ENCODE results near the gene ZNF883.
A peak's percentile ranks its signal among the peaks of the same experiment; 100 is the strongest.
"Not testable (repeated sequence)": the region's sequence is repeated elsewhere in the genome, so short reads cannot be mapped to it uniquely, and the experiment has no call there.

The ZNF883 gene

DNA sequence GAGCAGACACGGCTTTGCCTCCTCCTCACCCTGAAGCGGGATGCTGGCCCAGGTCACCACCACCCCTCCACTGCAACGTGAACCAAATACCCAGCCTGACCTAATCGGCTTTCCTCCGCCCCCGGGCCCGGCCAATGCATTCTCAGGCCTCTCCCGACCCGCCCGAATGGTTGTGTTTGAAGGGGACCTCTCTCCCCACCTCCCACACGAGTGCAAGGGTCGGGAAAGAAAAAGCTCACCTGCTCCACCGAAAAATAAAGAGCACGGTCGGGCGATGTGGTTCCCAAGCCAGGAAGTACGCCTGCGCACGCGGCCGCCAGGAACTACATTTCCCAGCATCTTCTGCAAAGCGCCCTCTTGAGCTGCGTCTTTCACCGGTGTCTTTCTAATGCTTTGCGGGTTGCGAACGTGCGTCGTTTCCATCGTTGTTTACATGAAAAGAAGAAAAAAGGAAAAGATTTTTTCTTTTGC lies at the start of gene ZNF883:
TSS of gene ZNF883 (minus strand) at position 282 of the 471 bp plus-strand sequence.
- peak; percentile 85 for DNase-seq

DNA sequence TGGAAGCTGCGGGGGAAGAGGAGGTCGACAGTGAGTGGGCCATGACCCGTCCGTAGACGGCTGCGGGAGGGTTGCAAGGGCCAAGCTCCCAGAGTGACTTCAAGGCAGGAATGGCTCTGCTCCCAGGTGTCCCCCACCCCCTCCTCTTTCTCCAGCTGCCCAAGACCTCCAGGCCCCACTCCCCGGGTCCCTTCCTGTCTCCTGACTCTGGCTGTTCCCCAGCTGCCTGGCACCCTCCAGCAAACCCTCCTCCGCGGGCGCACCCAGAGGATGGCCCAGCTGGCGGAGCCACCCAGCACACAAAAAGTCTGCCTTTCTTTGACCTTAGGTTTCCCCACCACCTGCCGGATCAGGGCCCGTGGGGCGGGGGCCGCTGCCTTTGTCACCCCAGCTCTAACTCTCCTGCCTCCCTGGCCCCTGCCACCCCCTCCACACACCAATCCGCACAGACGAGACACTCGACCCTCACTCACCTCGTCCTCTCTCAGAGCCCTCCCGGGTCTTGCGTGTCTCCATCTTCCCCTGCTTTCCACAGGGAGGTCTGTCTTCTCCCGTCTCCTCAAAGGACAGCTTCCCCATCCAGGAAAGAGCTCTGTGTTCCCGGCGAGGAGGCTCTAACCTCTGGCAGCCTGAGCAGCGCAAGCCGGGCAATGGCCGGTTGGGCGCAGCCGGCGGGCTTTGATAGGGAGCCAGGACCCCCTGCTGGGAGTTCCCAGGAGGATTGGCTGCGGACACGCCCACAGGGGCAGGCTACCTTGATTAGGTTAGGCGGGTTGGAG lies 49.3 kb upstream of the ZNF883 start:
- not testable (repeated sequence) for DNase-seq

DNA sequence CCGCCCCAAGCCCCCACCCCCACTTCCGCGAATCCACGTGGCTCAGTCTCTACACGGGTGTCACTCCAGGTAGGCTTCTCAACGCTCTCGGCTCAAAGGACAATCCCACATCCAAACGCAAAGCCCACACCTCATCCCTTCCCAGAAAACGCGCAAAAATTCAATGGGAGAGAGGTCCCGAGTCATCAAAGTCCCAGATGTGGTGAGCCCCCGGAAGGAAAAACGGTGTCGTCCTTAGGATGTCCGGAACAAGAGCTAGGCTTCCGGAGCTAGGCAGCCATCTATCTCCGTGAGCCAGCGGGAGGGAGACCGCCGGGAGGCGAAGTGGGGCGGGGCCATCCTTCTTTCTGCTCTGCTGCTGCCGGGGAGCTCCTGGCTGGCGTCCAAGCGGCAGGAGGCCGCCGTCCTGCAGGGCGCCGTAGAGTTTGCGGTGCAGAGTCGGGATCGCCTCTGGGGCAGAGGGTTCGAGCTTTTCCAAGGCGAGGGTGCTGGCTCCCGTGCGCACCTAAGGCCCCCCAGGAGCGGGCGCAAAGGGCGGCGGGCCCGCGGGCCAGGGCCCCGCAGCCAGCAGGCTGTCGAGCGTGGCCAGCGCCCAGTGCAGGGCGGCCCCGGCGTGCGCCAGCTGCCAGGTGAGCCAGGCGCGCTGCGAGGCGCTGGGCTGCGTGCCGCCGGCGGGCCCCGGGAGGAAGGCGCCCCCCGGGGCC lies 47.7 kb upstream of the ZNF883 start:
- peak; percentile 15 for DNase-seq

DNA sequence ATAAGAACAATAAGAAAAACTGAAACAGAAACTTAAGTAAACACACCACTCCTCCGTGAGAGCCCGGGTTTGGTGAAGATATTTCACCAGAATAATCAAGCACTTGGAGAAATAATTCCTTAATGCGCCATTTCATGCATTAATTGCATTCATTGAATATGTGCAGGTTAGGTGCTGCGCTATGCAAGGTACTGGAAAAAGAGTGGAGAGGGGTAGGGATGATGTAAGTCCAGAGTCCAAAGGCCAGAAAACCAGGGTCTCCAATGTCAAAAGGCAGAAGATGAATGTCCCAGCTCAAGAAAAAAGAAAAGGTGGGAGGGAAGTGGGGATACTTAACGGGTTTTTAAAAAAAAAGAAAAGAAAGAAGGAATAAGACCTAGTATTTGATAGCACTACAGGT lies 45.2 kb upstream of the ZNF883 start:
- DNase-seq = no peak

DNA sequence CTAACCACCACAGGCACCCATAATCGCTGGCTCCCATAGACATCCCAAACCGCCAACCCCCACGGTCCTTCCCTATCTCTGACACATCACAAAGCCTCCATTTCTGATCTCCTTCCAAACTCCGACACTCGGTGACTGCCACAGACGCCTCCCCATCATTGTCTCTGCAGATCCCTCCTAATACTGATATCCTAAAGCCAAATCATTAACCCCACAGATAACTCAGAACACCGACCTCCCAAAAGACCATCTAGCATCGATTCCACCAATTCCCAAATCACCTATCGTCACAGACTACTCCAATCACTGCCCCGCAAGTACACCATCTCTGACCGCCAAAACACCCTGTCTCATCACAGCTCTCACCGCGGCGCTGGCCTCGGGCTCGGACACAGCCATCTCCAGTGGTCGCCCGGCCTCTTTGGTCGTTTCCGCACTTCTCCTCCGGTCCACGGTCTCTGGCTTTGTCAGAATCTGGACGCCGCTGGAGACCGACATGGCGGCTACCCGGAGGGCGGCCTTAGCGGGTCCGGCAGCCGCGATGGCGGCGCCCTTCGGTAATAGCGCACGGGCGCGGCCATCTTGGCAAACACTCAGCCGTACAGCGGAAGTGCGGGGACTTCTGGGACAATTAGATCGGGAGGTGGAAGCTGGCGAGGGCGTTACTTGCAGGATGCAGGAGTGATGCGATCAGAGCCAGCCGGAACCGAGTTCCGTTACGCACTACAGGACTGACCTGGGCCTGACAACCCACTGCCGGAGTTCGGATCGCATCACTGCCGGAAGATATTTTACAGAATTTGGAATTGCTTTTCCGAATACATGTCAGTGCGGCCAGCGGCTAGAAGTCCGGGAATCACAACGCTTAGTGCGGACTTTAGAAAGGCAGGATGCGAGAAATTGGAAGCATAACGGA lies 44.5 kb upstream of the ZNF883 start, which contains the start of gene ZFP37:
TSS of gene ZFP37 (minus strand) at position 534 of the 916 bp plus-strand sequence. CDS start at position 498, 36 bp downstream.
- peak; percentile 96 for DNase-seq

DNA sequence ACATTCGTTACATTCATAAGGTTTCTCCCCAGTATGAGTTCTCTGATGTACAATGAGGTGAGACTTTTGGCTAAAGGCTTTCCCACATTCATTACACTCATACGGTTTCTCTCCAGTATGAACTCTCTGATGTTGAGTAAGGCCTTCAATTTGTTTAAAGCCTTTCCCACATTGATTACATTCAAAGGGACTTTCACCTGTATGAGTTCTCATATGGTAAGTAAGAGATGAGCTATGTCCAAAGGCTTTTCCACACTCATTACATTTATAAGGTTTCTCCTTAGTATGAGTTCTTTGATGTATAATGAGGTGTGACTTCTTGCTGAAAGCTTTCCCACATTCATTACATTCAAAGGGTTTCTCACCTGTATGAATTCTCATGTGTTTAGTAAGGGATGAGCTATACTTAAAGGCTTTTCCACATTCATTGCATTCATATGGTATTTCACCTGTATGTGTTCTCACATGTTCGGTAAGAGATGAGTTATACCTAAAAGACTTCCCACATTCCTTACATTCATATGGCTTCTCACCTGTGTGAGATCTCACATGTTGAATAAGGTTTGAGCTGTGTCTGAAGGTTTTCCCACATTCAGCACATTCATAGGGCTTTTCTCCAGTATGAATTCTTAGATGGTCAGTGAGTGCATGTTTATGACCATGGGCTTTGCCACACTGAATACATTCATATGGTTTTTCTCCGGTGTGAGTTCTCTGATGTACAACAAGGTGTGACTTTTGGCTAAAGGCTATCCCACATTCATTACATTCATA lies 31.1 kb upstream of the ZNF883 start:
- DNase-seq = no peak

DNA sequence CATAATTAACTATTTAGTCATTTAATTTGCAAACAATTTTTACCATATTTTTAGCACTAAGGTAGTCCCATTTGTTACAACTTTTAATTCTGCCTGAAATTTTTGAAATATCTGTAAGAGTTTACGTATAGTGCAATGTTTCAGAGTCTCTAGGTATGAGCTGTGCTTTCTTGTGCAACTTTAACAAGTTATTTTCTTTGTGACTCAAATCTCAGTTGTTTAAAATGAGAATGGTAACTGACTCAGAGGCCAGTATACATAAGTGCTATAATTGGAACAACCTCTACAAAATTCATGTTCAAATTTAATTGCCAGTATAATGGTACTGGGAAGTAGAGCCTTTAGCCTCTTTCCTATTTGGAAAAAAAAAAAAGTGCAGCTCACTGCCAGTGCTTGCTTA lies 14.2 kb upstream of the ZNF883 start:
- DNase-seq = no peak

DNA sequence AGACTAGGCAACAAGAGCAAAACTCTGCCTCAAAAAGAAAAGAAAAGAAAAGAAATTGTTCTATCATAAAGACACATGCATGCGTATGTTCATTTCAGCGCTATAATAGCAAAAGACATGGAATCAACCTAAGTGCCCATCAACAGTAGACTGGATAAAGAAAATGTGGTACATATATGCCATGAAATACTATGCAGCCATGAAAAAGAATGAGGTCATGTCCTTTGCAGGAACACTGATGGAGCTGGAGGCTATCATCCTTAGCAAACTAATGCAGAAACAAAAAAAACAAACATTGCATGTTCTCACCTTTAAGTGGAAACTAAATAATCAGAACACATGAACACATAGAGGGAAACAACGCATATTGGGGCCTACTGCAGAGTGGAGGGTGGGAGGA lies 6.3 kb upstream of the ZNF883 start:
- DNase-seq = no peak

DNA sequence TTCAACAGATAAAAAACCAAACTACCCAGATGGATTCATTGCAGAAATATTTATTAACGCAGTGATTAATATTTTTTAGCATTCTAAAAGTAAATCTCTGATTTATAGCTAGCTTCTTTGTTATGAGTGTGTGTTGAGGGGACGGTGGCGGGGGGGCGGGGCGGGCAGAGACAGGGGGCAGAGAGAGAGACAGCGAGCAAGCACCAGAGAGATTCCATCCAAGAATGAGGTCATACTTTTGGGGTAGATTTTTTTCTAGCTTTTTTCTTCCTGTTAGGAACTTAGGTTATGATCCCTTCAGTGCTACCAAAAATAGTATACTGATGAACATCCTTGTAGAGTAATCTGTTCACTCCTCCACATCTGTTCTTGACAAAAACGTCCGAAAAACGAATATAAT lies 500 bp upstream of the ZNF883 start:
- no peak for DNase-seq

DNA sequence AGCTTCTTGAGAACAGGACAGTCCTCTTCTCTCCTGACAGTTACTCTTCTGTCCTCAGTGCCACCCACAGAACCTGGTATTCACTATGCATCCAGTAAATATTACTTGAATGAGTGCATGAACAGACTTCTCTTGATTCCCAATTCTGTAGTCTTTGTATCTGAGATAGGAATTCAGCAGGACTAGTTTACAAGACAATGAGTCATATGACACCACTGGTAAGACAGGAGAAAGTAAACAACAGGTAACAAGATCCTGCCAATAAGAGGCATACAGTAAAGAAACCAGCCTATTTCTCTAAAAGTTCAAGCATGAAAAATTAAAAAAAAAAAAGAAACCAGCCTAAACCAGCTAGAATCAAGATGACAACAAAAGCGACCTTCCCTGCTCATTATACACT lies 6.2 kb downstream of the ZNF883 start:
- no peak for DNase-seq

DNA sequence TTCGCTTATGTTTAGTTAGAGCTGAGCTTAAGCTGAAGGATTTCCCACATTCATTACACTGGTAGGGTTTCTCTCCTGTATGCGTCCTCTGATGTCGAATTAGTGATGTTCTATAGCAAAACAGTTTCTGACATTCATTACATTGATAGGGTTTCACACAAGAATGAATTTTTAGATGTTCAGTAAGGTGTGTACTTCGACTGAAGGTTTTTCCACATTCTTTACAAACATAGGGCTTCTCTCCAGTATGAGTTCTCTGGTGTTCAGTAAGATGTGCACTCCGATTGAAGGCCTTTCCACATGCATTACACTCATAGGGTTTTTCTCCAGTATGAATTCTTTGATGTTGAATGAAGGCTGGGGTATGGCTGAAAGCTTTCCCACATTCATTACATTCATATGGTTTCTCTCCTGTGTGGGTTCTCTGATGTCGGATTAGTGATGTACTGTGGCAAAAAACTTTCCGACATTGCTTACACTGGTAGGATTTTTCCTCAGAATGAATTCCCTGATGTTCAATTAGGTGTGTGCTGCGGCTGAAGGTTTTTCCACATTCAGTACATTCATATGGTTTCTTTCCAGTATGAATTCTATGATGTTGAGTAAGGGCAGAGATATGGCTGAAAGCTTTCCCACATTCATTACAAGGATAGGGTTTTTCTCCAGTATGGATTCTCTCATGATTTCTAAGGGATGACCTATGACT lies 14.6 kb downstream of the ZNF883 start:
- DNase-seq = no peak

DNA sequence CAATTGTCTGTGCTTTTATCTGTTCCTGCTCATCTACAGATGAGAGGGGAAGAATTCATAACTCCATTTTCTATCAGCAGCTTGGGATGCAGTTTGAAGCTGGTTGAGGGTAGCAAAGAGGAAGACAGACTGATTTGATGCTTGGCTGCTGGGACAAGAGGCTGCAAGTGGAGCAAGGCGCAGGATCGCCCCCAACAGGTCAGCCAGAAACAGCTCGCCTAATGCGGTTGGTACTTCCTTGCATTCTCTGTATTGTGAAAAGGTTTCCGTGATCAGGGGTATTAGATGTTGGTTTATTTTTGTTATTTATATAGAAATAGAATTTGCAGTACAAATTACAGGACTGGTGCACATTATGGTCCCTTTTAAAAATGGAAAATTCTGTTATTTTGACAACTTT lies 40.6 kb downstream of the ZNF883 start:
- no peak for DNase-seq

DNA sequence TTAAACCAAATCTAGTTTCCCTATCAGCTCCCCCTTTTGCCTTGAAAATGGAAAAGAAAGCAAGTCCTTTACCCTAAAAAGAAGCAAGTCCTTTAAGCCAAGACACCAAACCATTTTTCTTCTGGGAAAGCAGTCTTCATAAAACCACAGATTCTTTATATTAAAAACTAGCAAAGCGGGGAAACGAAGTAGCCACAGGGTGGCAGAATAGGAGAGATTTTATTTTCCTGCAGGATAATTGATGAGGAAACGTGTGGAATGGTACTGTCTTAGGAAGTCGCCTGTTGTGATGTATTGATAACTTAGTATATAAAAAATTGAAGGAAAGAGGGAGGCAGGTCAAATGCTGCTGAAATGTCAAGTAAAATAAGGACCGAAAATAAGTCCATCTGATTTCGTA lies 41.1 kb downstream of the ZNF883 start:
- DNase-seq = no peak

DNA sequence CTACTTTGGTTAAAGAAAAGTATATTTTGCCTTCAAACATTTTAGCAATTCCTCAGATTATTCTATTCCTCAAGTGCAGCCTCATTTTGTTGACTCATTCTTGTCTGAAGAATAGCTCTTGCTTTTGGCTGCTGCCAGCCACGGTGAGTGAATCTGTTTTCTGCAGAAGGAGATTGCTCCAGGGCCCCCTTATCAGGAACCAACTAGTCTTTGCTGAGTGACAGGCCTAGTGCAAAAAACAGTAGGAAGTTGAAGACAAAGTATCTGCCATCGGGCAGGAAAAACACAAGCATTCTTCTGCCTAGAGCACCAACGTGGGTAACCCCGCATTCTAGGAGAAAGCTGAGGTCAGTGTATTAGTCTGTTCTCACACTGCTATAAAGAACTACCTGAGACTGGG lies 42.3 kb downstream of the ZNF883 start:
- no peak for DNase-seq

DNA sequence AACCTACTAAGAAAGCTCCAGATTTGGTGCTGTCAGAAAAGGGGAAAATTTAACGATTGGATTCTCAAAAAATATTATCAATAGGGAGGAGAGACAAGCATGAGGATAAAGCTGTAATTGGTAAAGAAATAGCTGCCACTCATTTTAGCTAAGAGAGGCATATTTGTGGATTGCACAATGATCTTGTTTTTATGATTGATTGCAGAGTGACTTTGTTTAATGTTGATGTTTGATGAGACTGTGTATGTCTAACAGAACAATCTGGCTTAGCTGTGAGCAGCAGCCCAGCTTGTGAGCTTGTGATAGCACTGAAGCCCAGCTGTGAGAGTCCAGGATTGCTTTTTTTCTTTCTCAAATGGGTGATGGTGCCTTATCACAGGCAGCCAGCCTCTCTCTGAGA lies 56.4 kb downstream of the ZNF883 start:
- DNase-seq = no peak

DNA sequence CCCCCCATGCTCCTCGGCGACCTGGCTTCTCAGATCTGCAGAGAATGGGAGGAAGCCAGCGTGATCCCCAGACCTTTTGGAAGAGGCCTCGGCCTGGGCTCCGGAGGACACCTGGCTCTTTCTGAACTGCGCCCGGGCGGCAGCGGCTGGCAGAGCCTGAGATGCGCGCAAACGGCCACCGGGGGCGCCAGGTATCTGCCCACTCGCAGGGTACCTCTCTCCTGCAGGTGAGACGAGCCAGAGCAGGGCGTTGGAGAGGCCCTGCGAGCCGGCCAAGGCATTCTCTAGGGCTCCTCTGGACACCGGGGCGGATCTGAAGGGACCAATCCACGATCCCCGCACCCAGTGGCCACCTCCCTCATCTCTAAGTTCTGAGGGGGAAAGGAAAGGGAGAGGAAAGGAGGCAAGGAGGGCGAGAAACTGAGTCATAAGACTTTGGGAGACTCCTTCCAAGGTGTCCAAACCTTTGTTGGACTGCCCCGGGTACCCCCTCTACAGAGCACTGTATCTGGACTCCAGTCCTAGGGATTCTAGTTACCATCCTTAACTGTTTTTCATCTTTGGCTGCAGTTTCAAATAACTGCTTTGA lies 66.3 kb downstream of the ZNF883 start:
- no peak for DNase-seq

DNA sequence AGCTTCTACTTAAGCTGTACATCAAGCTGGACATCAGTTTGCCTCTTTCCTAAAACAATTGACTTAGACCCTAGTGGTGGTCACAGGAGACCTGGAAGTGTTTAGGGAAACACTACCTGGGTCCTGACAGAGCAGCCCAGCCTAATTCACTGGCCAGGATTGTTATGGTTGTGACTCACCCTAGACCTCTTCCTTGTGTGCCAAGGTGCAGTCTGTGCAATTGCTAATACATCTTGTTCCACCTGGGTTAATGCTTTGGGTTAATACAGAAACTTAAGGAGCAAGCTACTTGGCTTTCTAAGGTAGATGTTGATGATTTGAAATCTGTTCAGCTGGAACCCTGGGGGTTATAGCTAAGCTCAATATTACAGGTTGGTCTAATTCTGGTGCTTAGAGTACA lies 72.6 kb downstream of the ZNF883 start:
- no peak for DNase-seq

DNA sequence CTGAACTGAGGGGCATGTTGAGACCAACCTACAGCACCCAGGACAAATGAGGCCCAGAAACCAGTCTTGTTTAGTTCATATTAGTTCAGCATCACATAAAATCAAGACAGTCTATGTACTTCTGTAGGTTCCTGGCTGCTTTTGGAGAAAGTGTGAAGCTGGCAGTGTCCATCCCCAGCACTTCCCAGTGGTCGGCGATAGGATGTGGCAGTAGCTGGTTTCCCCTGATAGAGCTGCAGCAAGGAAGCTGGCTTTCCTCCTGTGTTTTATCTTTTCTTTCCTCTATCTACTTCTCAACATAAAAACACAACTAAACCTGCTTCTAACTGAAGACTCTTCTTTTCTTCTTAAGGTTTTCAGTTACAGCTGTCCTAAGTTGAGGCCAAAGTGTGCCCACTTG lies 78.3 kb downstream of the ZNF883 start:
- DNase-seq = no peak

DNA sequence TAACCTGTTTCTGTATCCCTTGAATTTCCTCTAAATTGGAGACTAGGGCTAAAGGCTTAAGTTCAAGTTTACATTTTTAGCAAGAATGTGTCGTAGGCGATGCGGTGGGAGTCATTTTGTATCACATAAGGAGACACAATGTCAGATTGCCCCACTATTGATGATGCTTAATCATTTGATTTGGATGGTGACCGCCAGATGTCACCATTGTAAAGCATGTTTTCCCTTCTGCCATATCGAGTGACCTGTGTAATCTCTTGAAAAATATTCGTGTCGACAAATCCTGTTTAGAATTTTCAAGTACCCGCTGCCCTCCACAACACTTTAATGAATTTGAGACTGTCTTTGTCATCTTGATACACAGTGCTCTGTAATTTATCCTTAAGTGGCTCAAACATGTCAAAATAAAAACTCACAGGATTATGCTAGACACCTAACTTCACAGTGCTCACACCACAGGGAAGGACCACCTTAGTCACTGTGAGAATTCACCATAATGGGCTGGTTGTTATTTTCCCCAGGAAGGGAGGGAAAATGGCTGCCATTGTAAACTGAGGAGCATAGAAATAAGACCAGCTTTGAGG lies 86.8 kb downstream of the ZNF883 start:
- no peak for DNase-seq

DNA sequence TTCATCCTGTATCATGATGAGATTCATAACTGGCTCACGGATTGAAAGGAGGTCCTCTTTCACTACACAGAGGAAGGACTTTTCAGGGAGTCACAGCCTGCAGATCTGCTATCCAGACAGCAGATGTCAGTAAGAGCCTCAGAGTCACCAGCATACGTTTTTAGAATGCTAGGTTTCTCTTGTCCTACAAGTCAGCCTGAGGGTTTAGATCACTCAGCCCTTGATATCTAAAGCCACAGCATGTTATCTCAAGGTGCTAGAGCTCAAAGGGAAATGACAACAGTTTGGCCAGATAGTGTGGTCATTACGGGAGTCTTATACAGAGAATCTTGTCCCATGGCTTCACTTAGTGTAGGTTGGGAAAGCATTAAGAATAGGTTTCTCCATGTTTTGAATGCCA lies 90.4 kb downstream of the ZNF883 start:
- no peak for DNase-seq

DNA sequence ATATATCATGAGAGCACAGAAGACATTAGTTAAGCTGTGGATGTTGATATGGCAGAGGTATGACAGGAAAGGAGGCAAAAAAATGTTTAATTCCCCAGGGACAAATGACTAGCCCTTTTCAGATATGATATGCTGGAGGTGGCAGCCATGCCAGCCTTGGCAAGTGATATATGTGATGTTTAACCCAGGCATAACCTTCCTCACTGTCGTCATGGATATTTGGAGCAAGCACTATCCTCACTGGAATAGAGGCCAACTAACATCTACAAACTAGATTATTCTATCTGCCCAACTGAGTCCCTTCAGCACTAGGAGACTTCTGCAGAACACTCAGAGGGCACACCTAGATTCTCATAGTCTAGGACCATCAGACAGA lies 94.0 kb downstream of the ZNF883 start:
- DNase-seq = no peak

All from femur (tissue), 1 donor.